ENCODE results near the gene ZNF423.

DNA sequence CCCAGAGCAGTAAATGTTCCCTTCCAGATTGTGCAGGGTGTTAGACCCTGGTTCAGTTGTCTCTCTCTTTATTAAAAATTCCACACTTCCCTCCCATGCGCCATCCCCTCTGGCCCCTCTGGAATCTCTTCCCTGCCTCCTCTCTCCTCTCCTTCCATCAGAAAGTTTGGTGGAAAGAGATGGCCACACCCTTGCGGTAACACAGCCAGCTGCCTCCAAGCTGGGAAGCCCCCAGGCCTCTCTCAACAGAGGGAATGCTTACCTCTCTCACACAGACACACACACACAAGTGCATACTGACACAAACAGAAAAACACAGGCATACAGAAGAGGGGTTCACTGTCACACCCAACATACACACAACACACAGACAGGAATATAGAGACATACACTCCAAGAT, 261.8 kb downstream of the ZNF423 start:
- TF ChIP-seq, protein P1, sequence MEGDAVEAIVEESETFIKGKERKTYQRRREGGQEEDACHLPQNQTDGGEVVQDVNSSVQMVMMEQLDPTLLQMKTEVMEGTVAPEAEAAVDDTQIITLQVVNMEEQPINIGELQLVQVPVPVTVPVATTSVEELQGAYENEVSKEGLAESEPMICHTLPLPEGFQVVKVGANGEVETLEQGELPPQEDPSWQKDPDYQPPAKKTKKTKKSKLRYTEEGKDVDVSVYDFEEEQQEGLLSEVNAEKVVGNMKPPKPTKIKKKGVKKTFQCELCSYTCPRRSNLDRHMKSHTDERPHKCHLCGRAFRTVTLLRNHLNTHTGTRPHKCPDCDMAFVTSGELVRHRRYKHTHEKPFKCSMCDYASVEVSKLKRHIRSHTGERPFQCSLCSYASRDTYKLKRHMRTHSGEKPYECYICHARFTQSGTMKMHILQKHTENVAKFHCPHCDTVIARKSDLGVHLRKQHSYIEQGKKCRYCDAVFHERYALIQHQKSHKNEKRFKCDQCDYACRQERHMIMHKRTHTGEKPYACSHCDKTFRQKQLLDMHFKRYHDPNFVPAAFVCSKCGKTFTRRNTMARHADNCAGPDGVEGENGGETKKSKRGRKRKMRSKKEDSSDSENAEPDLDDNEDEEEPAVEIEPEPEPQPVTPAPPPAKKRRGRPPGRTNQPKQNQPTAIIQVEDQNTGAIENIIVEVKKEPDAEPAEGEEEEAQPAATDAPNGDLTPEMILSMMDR (conservative IDR thresholded peaks at IDR 0.05; ENCODE audit: low read depth, low read length) = no peak
- no peak for TF ChIP-seq EZH2 (IDR thresholded peaks at IDR 0.05; ENCODE audit: borderline replicate concordance, low read depth, low read length, poor library complexity, severe bottlenecking)
